Stimulated activated CD4-positive, alpha-beta T cell treated with anti-CD3 and anti-CD28 coated beads, TNF-alpha, amount 100 ng/mL, for 48 hours (primary cell): ENCODE measurements around the gene CXorf38.
A peak's percentile ranks its signal among the peaks of the same experiment; 100 is the strongest.
"Not testable (repeated sequence)": the region's sequence is repeated elsewhere in the genome, so short reads cannot be mapped to it uniquely, and the experiment has no call there.

Experiments
- DNase-seq, 3 donors: peaks; one replicate each; pipeline ENCODE4 v3.0.0-alpha.2; 2020; ENCODE audit warnings: low read depth in 3 of 3

CXorf38 gene

DNA sequence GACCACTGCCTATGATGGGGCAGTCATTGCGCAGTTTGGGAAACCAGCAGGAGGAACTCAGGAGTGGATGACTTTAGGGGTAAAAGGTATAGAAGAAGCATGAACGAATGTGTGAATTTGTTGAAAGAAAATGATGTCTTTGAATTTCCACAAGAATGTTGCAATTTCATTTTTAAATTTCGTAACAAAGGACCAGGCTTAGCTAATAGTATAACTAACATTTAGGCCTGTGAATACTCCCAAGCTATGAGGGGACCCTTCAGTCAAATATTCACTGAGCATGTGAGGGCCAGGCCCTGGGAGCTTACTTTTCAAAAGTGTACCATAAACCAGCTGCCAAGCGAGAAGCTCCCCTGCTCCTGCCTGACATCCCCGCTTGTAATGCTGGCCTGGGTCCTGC lies 18.9 kb downstream of the CXorf38 start:
- DNase-seq, result no peak

GRCh38 chrX:40625294-40625693 lies 22.1 kb downstream of the CXorf38 start:
- no peak for DNase-seq

DNA sequence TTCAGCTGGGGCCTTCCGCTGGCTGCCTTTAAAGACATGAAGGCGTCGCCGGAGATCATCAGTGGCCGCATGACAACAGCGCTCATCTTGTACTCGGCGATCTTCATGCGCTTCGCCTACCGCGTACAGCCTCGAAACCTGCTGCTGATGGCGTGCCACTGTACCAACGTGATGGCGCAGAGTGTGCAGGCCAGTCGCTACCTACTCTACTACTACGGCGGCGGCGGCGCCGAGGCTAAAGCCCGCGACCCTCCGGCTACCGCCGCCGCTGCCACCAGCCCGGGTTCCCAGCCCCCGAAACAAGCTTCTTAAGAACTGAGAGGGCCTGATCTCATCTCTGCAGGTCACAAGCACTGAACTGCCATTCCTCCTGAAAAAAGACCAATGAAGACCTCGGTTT lies 23.7 kb downstream of the CXorf38 start:
- DNase-seq, result no peak

- no peak for DNase-seq
Observed at GRCh38 chrX:40623139-40623536, 24.2 kb downstream of the CXorf38 start, which contains the start of gene MPC1L. MPC1L (plus strand) TSS chrX:40623428; CDS start chrX:40623566, 138 bp downstream.

GRCh38 chrX:40622479-40623138 lies 24.8 kb downstream of the CXorf38 start:
- no peak for DNase-seq

- no peak for DNase-seq
Observed at GRCh38 chrX:40617566-40617965, 29.8 kb downstream of the CXorf38 start.

DNA sequence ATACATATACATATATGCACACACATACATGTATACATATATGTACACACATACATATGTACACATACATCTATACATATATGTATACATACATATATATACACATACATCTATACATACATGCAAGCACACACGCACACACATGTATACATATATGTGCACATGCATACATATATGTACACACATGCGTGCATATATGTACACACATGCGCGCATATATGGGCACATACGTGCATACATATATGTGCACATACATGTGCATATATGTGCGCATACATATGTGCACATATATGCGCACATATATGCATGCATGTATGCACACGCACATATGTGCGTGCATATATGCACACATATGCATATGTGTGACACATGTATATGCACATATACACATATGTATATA lies 31.4 kb downstream of the CXorf38 start:
- DNase-seq, result no peak

- DNase-seq, result no peak
Observed at GRCh38 chrX:40612511-40612910, 34.9 kb downstream of the CXorf38 start.

GRCh38 chrX:40607381-40607780 lies 40.0 kb downstream of the CXorf38 start:
- DNase-seq, result no peak

GRCh38 chrX:40603446-40603845 lies 43.9 kb downstream of the CXorf38 start:
- DNase-seq, result no peak

- not testable (repeated sequence) for DNase-seq
Observed at GRCh38 chrX:40589616-40590321, 57.6 kb downstream of the CXorf38 start.

DNA sequence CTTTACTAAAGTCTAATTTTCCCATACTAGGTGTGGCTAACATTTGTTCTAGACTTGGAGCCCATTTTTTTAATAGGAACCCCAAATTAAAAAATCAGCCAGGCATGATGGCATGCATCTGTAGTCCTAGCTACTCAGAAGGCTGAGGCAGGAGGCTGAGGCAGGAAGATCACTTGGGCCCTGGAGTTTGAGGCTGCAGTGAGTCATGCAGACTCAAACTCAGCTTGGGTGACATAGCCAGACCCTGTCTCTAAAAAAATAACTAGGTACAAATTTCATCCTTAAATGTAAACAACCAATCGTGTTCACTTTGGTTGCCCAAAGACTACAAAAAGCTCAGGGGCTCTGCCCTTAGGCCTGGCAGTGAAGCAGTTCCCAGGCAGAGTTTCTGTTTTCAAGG lies 59.7 kb downstream of the CXorf38 start:
- DNase-seq, result not testable (repeated sequence)

- DNase-seq, result no peak
Observed at GRCh38 chrX:40582811-40583210, 64.5 kb downstream of the CXorf38 start.

DNA sequence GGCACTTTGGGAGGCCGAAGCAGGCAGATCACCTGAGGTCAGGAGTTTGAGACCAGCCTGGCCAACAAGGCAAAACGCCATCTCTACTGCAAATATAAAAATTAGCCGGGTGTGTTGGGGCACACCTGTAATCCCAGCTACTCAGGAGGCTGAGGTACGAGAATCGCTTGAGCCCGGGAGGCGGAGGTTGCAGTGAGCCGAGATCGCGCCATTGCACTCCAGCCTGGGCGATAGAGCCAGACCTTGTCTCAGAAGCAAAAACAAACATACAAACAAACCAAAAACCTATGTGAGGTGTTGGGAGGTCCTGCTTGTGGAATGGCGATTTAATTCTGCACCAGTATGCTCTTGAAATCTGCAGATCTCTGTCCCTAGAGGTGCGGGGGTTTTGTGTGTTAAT lies 65.2 kb downstream of the CXorf38 start:
- not testable (repeated sequence) for DNase-seq

GRCh38 chrX:40581336-40581920 lies 65.9 kb downstream of the CXorf38 start:
- DNase-seq, result no peak

DNA sequence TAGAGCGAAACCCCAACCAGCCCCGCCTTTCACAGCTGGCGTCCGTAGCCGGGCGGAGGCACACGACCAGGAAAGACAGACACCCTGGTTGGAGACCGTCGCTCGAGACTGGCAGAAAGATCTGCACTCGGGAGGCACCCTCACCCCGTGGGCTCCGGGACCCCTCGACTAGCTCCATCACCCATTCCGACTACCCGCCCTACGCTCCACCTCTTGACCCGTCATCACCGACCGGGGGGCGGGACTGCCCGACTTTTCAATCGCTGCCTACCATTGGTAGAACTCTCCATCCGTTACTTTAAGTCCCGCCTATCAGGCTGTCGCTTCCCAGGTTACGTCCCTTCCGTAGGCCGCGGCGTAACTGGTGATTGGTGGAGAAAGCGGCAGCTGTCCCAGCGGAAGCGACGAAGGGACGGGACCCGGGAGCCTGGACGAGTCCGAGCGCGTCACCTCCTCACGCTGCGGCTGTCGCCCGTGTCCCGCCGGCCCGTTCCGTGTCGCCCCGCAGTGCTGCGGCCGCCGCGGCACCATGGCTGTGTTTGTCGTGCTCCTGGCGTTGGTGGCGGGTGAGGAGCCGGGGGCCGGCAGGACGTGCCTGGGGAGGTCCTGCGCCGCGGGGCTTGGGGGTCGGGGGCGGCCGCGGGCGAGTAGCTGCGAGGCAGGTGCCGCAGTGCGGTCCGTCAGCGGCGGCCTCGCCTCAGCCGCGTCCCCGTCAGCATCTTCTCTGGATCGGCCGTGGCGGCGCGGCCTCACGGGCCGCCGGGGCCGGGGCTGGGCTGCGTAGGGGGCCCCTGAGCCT lies 66.6 kb downstream of the CXorf38 start, which contains the start of gene ATP6AP2:
TSS of gene ATP6AP2 (plus strand) at position 434 of the 799 bp plus-strand sequence. CDS start at position 530, 96 bp downstream.
- peak; percentile 73 to 87 (median 77) for DNase-seq

- DNase-seq, result no peak
Observed at GRCh38 chrX:40579900-40580536, 67.3 kb downstream of the CXorf38 start.

DNA sequence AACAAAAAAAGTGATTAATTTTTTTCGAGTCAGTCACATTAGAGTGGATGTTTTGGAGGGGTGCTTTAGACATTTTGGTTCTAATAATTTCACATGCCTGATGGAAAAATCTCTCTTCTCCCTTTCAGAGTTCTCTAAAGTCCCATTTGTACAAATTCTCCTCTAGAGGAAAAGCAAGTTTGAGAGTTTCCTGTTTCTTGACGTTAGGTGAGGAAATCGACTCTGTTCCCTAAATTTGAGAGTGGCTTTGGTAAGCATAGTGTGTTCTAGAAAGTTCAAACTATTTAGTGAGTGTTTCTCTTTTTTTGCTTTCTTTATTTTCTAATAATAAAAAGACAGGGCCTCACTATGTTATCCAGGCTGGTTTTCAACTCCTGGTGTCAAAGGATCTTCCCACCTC lies 68.2 kb downstream of the CXorf38 start:
- DNase-seq, result no peak

GRCh38 chrX:40578039-40578695 lies 69.2 kb downstream of the CXorf38 start:
- DNase-seq, result no peak
